NCI-H748 (cell line): ENCODE measurements around the gene GPATCH1.
"Not testable (repeated sequence)": the region's sequence is repeated elsewhere in the genome, so short reads cannot be mapped to it uniquely, and the experiment has no call there.

Source experiments
- DNase-seq: peaks from one replicate; lab custom pipeline; 2025; ENCODE audit not compliant: unreplicated experiment; lab: John Stamatoyannopoulos, UW

The GPATCH1 gene

GRCh38 chr19:33152625-33153024 lies 71.6 kb downstream of the GPATCH1 start:
- DNase-seq = not testable (repeated sequence)

- DNase-seq = not testable (repeated sequence)
Measured at GRCh38 chr19:33154313-33154712, 73.3 kb downstream of the GPATCH1 start.

- DNase-seq = no peak
Measured at GRCh38 chr19:33156334-33156733, 75.4 kb downstream of the GPATCH1 start.

- no peak for DNase-seq
Measured at GRCh38 chr19:33157906-33158305, 76.9 kb downstream of the GPATCH1 start.

GRCh38 chr19:33158365-33158764 lies 77.4 kb downstream of the GPATCH1 start:
- no peak for DNase-seq

- DNase-seq = no peak
Measured at GRCh38 chr19:33159149-33159548, 78.2 kb downstream of the GPATCH1 start.

- DNase-seq = no peak
Measured at GRCh38 chr19:33159893-33160292, 78.9 kb downstream of the GPATCH1 start.

- no peak for DNase-seq
Measured at GRCh38 chr19:33161201-33161600, 80.2 kb downstream of the GPATCH1 start.

- no peak for DNase-seq
Measured at GRCh38 chr19:33163481-33163880, 82.5 kb downstream of the GPATCH1 start.

- not testable (repeated sequence) for DNase-seq
Measured at GRCh38 chr19:33166037-33166436, 85.1 kb downstream of the GPATCH1 start.

- DNase-seq = no peak
Measured at GRCh38 chr19:33167438-33167837, 86.5 kb downstream of the GPATCH1 start.

GRCh38 chr19:33168528-33168927 lies 87.5 kb downstream of the GPATCH1 start:
- DNase-seq = no peak

- DNase-seq = no peak
Measured at GRCh38 chr19:33171222-33171795, 90.3 kb downstream of the GPATCH1 start.

- DNase-seq = no peak
Measured at GRCh38 chr19:33171916-33172359, 91.0 kb downstream of the GPATCH1 start.

- no peak for DNase-seq
Measured at GRCh38 chr19:33174186-33174585, 93.2 kb downstream of the GPATCH1 start.

- DNase-seq = no peak
Measured at GRCh38 chr19:33175156-33175782, 94.3 kb downstream of the GPATCH1 start.

- peak; percentile 72 for DNase-seq
Measured at GRCh38 chr19:33175886-33176669, 95.1 kb downstream of the GPATCH1 start.

- DNase-seq = peak; percentile 100
Measured at GRCh38 chr19:33176670-33177416, 95.9 kb downstream of the GPATCH1 start.

GRCh38 chr19:33177417-33177979 lies 96.5 kb downstream of the GPATCH1 start:
- DNase-seq = peak; percentile 85
